HL-60 (cell line): ENCODE measurements around the gene IP6K1.

Experiments used
- GABPA ChIP-seq: IDR thresholded peaks from 2 replicates; pipeline ENCODE4 v1.6.1; 2012; ENCODE audit warnings: low read depth
- POLR2AphosphoS5 ChIP-seq: IDR thresholded peaks from 2 replicates; pipeline ENCODE4 v1.6.1; 2012; ENCODE audit warnings: low read depth
- SPI1 ChIP-seq: IDR thresholded peaks from 2 replicates; pipeline ENCODE4 v1.6.1; 2012; ENCODE audit warnings: low read depth, mild to moderate bottlenecking, borderline replicate concordance
- TF ChIP-seq, protein P1 (sequence below): IDR thresholded peaks from one replicate; pipeline ENCODE4 v1.5.1; 2011; ENCODE audit warnings: low read length, control low read depth, inconsistent platforms; ENCODE audit not compliant: insufficient read depth
- TF ChIP-seq, protein P2 (sequence below): IDR thresholded peaks from 2 replicates; pipeline ENCODE4 v1.6.1; 2012; ENCODE audit warnings: low read depth; ENCODE audit not compliant: insufficient replicate concordance

DNA sequence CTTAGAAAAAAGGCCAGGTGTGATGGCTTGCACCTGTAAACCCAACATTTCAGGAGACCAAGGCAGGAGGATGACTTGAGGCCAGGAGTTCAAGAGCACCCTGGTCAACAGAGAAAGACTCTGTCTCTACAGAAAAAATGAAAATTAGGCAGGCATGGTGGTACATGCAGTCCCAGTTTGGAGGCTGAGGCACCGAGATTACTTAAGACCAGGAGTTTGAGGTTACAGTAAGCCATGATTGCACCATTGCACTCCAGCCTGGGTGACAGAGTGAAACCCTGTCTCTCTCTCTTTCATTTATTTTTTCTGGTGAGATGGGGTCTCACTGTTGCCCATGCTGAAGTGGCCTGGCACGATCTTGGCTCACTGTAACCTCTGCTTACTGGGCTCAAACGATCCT, 24.7 kb downstream of the IP6K1 start:
- TF ChIP-seq, protein P1, sequence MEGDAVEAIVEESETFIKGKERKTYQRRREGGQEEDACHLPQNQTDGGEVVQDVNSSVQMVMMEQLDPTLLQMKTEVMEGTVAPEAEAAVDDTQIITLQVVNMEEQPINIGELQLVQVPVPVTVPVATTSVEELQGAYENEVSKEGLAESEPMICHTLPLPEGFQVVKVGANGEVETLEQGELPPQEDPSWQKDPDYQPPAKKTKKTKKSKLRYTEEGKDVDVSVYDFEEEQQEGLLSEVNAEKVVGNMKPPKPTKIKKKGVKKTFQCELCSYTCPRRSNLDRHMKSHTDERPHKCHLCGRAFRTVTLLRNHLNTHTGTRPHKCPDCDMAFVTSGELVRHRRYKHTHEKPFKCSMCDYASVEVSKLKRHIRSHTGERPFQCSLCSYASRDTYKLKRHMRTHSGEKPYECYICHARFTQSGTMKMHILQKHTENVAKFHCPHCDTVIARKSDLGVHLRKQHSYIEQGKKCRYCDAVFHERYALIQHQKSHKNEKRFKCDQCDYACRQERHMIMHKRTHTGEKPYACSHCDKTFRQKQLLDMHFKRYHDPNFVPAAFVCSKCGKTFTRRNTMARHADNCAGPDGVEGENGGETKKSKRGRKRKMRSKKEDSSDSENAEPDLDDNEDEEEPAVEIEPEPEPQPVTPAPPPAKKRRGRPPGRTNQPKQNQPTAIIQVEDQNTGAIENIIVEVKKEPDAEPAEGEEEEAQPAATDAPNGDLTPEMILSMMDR, result no peak
- no peak for TF ChIP-seq POLR2AphosphoS5
- no peak for TF ChIP-seq GABPA
- TF ChIP-seq SPI1, result no peak
- TF ChIP-seq, protein P2, sequence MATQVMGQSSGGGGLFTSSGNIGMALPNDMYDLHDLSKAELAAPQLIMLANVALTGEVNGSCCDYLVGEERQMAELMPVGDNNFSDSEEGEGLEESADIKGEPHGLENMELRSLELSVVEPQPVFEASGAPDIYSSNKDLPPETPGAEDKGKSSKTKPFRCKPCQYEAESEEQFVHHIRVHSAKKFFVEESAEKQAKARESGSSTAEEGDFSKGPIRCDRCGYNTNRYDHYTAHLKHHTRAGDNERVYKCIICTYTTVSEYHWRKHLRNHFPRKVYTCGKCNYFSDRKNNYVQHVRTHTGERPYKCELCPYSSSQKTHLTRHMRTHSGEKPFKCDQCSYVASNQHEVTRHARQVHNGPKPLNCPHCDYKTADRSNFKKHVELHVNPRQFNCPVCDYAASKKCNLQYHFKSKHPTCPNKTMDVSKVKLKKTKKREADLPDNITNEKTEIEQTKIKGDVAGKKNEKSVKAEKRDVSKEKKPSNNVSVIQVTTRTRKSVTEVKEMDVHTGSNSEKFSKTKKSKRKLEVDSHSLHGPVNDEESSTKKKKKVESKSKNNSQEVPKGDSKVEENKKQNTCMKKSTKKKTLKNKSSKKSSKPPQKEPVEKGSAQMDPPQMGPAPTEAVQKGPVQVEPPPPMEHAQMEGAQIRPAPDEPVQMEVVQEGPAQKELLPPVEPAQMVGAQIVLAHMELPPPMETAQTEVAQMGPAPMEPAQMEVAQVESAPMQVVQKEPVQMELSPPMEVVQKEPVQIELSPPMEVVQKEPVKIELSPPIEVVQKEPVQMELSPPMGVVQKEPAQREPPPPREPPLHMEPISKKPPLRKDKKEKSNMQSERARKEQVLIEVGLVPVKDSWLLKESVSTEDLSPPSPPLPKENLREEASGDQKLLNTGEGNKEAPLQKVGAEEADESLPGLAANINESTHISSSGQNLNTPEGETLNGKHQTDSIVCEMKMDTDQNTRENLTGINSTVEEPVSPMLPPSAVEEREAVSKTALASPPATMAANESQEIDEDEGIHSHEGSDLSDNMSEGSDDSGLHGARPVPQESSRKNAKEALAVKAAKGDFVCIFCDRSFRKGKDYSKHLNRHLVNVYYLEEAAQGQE, result no peak
